Trophoblast cell (in vitro differentiated cells and primary cell): ENCODE results near the gene TNFAIP2.

Experiments used
- DNase-seq, 2 donors: peaks; one replicate each; pipeline ENCODE4 v3.0.0-alpha.2; 2016
- H2AFZ ChIP-seq: 2 replicates; pipeline ENCODE4 v1.6.1; 2013; ENCODE audit warnings: low read length, moderate library complexity, mild to moderate bottlenecking; ENCODE audit not compliant: insufficient read depth, poor library complexity
- H2AK5ac ChIP-seq: 2 replicates; pipeline ENCODE4 v1.6.1; 2013; ENCODE audit warnings: mild to moderate bottlenecking, low read length
- H2BK120ac ChIP-seq: 2 replicates; pipeline ENCODE4 v1.6.1; 2013; ENCODE audit warnings: low read length, mild to moderate bottlenecking, moderate library complexity; ENCODE audit not compliant: insufficient read depth, poor library complexity
- H2BK12ac ChIP-seq: 2 replicates; pipeline ENCODE4 v1.6.1; 2013; ENCODE audit warnings: mild to moderate bottlenecking, low read length, moderate library complexity
- H2BK5ac ChIP-seq: 2 replicates; pipeline ENCODE4 v1.6.1; 2013; ENCODE audit warnings: low read length, low read depth, moderate library complexity, mild to moderate bottlenecking; ENCODE audit not compliant: poor library complexity
- H3K14ac ChIP-seq: 2 replicates; pipeline ENCODE4 v1.6.1; 2013; ENCODE audit warnings: mild to moderate bottlenecking, low read length
- H3K18ac ChIP-seq: 2 replicates; pipeline ENCODE4 v1.6.1; 2013; ENCODE audit warnings: mild to moderate bottlenecking, low read length
- H3K23ac ChIP-seq: 2 replicates; pipeline ENCODE4 v1.6.1; 2013; ENCODE audit warnings: low read length
- H3K27ac ChIP-seq: 2 replicates; pipeline ENCODE4 v1.5.1; 2013; ENCODE audit warnings: low read depth, mild to moderate bottlenecking, inconsistent platforms, low read length, moderate library complexity
- H3K27me3 ChIP-seq: 2 replicates; pipeline ENCODE4 v1.6.1; 2013; ENCODE audit warnings: inconsistent platforms, mild to moderate bottlenecking, low read length, moderate library complexity; ENCODE audit not compliant: insufficient read depth
- H3K36me3 ChIP-seq, 2 experiments: 1 replicate in 1 of 2; 2 replicates in 1 of 2; pipeline ENCODE4 v1.6.1; 2013; ENCODE audit warnings: low read length in 2 of 2, mild to moderate bottlenecking in 2 of 2, moderate library complexity in 1 of 2; ENCODE audit not compliant: insufficient read depth in 2 of 2, control insufficient read depth in 1 of 2
- H3K4ac ChIP-seq: 2 replicates; pipeline ENCODE4 v1.6.1; 2013; ENCODE audit warnings: low read depth, mild to moderate bottlenecking, low read length, moderate library complexity
- H3K4me1 ChIP-seq, 2 experiments: 1 replicate in 1 of 2; 2 replicates in 1 of 2; pipeline ENCODE4 v1.6.1; 2013; ENCODE audit warnings: low read length in 2 of 2, mild to moderate bottlenecking in 2 of 2, moderate library complexity in 1 of 2; ENCODE audit not compliant: insufficient read depth in 2 of 2, control insufficient read depth in 1 of 2
- H3K4me2 ChIP-seq: 2 replicates; pipeline ENCODE4 v1.6.1; 2013; ENCODE audit warnings: inconsistent platforms, mild to moderate bottlenecking, low read length, moderate library complexity
- H3K4me3 ChIP-seq: 2 replicates; pipeline ENCODE4 v1.5.1; 2013; ENCODE audit warnings: mild to moderate bottlenecking, low read depth, low read length, inconsistent platforms
- H3K79me1 ChIP-seq: one replicate; pipeline ENCODE4 v1.6.1; 2013; ENCODE audit warnings: low read length
- H3K79me2 ChIP-seq: 2 replicates; pipeline ENCODE4 v1.6.1; 2013; ENCODE audit warnings: low read length, mild to moderate bottlenecking; ENCODE audit not compliant: control insufficient read depth, insufficient read depth, poor library complexity
- H3K9ac ChIP-seq: 2 replicates; pipeline ENCODE4 v1.6.1; 2013; ENCODE audit warnings: mild to moderate bottlenecking, low read length
- H3K9me3 ChIP-seq: 2 replicates; pipeline ENCODE4 v1.6.1; 2013; ENCODE audit warnings: low read depth, mild to moderate bottlenecking, control low read depth, inconsistent platforms, low read length; ENCODE audit not compliant: insufficient read depth
- H4K12ac ChIP-seq: 2 replicates; pipeline ENCODE4 v1.6.1; 2013; ENCODE audit warnings: low read depth, mild to moderate bottlenecking, low read length, moderate library complexity
- H4K8ac ChIP-seq: 2 replicates; pipeline ENCODE4 v1.6.1; 2013; ENCODE audit warnings: low read depth, mild to moderate bottlenecking, low read length, moderate library complexity
- H4K91ac ChIP-seq: one replicate; pipeline ENCODE4 v1.6.1; 2013; ENCODE audit warnings: low read depth, mild to moderate bottlenecking, low read length, moderate library complexity
- WGBS: extraction: QIAGEN DNeasy Blood & Tissue Kit; methylation state at CpG from one replicate; pipeline ENCODE4 v1.1.7; 2013; ENCODE audit warnings: missing lambda C conversion rate; ENCODE audit not compliant: insufficient read length, insufficient coverage; ENCODE audit errors: extremely low coverage; 5-methylcytosine and 5-hydroxymethylcytosine counted together

The TNFAIP2 gene

GRCh38 chr14:103086771-103087342, 36.4 kb upstream of the TNFAIP2 start:
- H3K9me3 ChIP-seq: peaks cover 8% of the 10 kb centered on the region
- no peaks in the 10 kb centered on the region for H3K79me2 ChIP-seq
- H2BK120ac ChIP-seq: no peak overlapping the region
- no peak overlapping the region for H3K27ac ChIP-seq
- no peak overlapping the region for H4K8ac ChIP-seq
- no peaks in the 10 kb centered on the region for H3K79me1 ChIP-seq
- no peak overlapping the region for H3K23ac ChIP-seq
- H3K9ac ChIP-seq: no peak overlapping the region
- H3K4me1 ChIP-seq: peaks cover 4 to 8% of the 10 kb centered on the region in 2 experiments
- H3K18ac ChIP-seq: no peak overlapping the region
- H4K12ac ChIP-seq: no peak overlapping the region
- H3K4me3 ChIP-seq: peak overlapping the region; percentile 1
- no peak overlapping the region for H2BK12ac ChIP-seq
- H2BK5ac ChIP-seq: no peak overlapping the region
- H2AFZ ChIP-seq: no peak overlapping the region
- DNase-seq: no peak
- peaks cover 19% of the 10 kb centered on the region for H3K27me3 ChIP-seq
- WGBS: no CpG with 5 or more reads among the region's 8 CpGs
- H3K4me2 ChIP-seq: no peak overlapping the region
- H3K14ac ChIP-seq: no peak overlapping the region
- H3K4ac ChIP-seq: no peak overlapping the region
- H4K91ac ChIP-seq: no peak overlapping the region
- H2AK5ac ChIP-seq: no peak overlapping the region
- H3K36me3 ChIP-seq: no peaks in the 10 kb centered on the region

- H3K14ac ChIP-seq: no peak overlapping the region
- no peak overlapping the region for H4K91ac ChIP-seq
- H2AK5ac ChIP-seq: no peak overlapping the region
- H3K4me2 ChIP-seq: no peak overlapping the region
- H3K27me3 ChIP-seq: peaks cover 19% of the 10 kb centered on the region
- no peak overlapping the region for H2BK12ac ChIP-seq
- no peak overlapping the region for H3K18ac ChIP-seq
- no peak overlapping the region for H3K4me3 ChIP-seq
- H3K79me2 ChIP-seq: no peaks in the 10 kb centered on the region
- no CpG with 5 or more reads among the region's 13 CpGs for WGBS
- H3K9me3 ChIP-seq: peaks cover 4% of the 10 kb centered on the region
- peaks cover 4 to 8% of the 10 kb centered on the region in 2 experiments for H3K4me1 ChIP-seq
- no peak overlapping the region for H2BK120ac ChIP-seq
- no peak for DNase-seq
- H2AFZ ChIP-seq: no peak overlapping the region
- no peaks in the 10 kb centered on the region for H3K79me1 ChIP-seq
- H4K8ac ChIP-seq: no peak overlapping the region
- no peak overlapping the region for H3K9ac ChIP-seq
- no peak overlapping the region for H4K12ac ChIP-seq
- no peak overlapping the region for H3K27ac ChIP-seq
- H3K4ac ChIP-seq: no peak overlapping the region
- no peaks in the 10 kb centered on the region for H3K36me3 ChIP-seq
- no peak overlapping the region for H3K23ac ChIP-seq
- H2BK5ac ChIP-seq: no peak overlapping the region
Observed at GRCh38 chr14:103087343-103087835, 35.9 kb upstream of the TNFAIP2 start.

DNA sequence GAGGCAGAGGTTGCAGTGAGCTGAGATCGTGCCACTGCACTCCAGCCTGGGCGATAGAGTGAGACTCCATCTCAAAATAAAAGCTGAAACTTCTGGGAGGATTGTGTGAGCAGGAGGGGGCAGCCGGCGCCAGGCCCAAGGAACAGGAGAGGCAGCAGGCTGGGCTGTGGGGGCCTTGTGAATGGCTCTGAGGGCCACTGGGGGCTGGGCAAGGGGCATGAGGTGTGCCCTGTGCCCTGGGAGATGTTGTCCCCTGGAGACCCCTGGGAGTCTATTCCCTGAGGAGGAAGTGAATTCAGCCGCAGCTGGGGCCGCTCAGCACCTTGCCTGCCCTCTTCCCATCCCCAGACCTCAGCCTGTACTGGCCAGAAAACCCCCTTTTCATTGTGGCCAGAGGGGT, 34.3 kb upstream of the TNFAIP2 start:
- no peak overlapping the region for H3K23ac ChIP-seq
- H3K27ac ChIP-seq: no peak overlapping the region
- no peak overlapping the region for H3K4me3 ChIP-seq
- no peak overlapping the region for H4K8ac ChIP-seq
- peaks cover 4 to 8% of the 10 kb centered on the region in 2 experiments for H3K4me1 ChIP-seq
- no peak overlapping the region for H3K4ac ChIP-seq
- H3K9ac ChIP-seq: no peak overlapping the region
- H2BK120ac ChIP-seq: no peak overlapping the region
- no peaks in the 10 kb centered on the region for H3K79me1 ChIP-seq
- WGBS: no CpG with 5 or more reads among the region's 6 CpGs
- H2BK12ac ChIP-seq: no peak overlapping the region
- H2AFZ ChIP-seq: no peak overlapping the region
- no peak overlapping the region for H2AK5ac ChIP-seq
- no peak overlapping the region for H2BK5ac ChIP-seq
- H3K14ac ChIP-seq: no peak overlapping the region
- H4K12ac ChIP-seq: no peak overlapping the region
- H3K9me3 ChIP-seq: peaks cover 4% of the 10 kb centered on the region
- DNase-seq: no peak
- no peaks in the 10 kb centered on the region for H3K79me2 ChIP-seq
- no peaks in the 10 kb centered on the region for H3K36me3 ChIP-seq
- no peak overlapping the region for H4K91ac ChIP-seq
- H3K4me2 ChIP-seq: no peak overlapping the region
- H3K27me3 ChIP-seq: peaks cover 17% of the 10 kb centered on the region
- no peak overlapping the region for H3K18ac ChIP-seq

DNA sequence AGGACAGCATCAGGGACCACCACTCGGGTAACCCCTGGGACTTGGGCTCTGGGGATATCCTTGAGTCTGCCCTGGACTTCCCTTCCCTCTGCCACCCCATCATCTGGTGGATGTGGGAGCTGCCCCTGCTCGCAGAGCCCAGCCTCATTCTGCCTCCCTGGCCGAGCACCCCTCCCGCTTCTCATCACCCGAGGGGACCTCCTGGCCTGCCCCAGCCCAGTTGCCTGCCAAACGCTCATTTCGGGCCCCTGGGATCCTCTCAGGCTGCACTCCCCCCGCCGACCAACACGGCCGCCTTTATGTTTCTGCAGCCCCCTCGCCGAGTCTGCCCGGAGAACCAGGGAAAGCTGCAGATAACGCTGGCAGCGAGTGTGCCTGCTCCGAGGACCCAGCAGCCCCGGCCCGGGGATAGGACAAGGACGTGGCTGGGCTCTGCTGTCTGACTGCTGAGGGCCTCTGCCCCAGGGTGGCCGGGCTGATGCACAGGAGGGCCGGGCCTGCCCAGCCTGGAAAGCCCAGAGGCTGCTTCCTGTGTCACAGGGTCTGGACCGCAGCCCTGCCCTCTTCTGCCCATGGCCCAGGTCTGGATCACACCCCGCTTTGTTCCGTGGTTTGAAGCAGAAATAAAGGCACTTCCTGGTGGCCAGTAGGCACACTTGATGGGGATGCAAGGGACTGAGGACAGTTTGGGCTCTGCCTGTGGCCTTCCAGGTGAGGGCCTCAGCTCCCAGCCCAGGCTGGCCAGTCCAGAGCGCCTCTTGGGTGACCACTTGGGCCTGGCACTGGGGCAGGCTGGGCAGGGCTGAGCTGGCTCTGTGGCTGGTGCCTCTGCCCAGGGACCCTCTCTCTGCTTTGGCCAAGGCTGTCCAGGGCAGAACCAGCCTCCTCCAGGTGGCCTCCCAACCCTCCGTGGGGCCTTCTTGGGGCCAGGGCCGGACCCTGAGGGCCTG, 33.6 kb upstream of the TNFAIP2 start:
- no peak overlapping the region for H3K14ac ChIP-seq
- H2AFZ ChIP-seq: no peak overlapping the region
- H3K27ac ChIP-seq: no peak overlapping the region
- H4K8ac ChIP-seq: no peak overlapping the region
- no peaks in the 10 kb centered on the region for H3K9me3 ChIP-seq
- no peak overlapping the region for H3K18ac ChIP-seq
- H4K12ac ChIP-seq: no peak overlapping the region
- H3K4me2 ChIP-seq: no peak overlapping the region
- no peak overlapping the region for H3K4ac ChIP-seq
- H2BK120ac ChIP-seq: no peak overlapping the region
- H2BK12ac ChIP-seq: no peak overlapping the region
- no peaks in the 10 kb centered on the region for H3K36me3 ChIP-seq
- H3K79me1 ChIP-seq: no peaks in the 10 kb centered on the region
- WGBS: no CpG with 5 or more reads among the region's 28 CpGs
- no peak overlapping the region for H3K4me3 ChIP-seq
- H3K4me1 ChIP-seq: peaks cover 4 to 8% of the 10 kb centered on the region in 2 experiments
- H4K91ac ChIP-seq: no peak overlapping the region
- peak overlapping the region; percentile 33 for H2AK5ac ChIP-seq
- H3K79me2 ChIP-seq: no peaks in the 10 kb centered on the region
- H2BK5ac ChIP-seq: no peak overlapping the region
- H3K23ac ChIP-seq: no peak overlapping the region
- peaks cover 10% of the 10 kb centered on the region for H3K27me3 ChIP-seq
- no peak overlapping the region for H3K9ac ChIP-seq
- DNase-seq: no peak
